Ovary (tissue), 3 donors: Measurements from ENCODE around the gene SBF2.

ENCODE experiments used
- EP300 ChIP-seq: sonication (generic); formaldehyde crosslinking; IDR thresholded peaks from one replicate; pipeline ENCODE4 v1.6.1; 2017; ENCODE audit warnings: antibody characterized with exemption
- POLR2A ChIP-seq: fragments of 450-650 bp; IDR thresholded peaks from one replicate; pipeline ENCODE4 v1.6.1; 2017; ENCODE audit warnings: antibody characterized with exemption, mild to moderate bottlenecking, moderate library complexity
- TF ChIP-seq, protein P1 (sequence below), 3 donors: fragments of 450-650 bp in 2 of 3; fragments of 200-600 bp in 1 of 3; IDR thresholded peaks; one replicate each; pipeline versions ENCODE4 v1.5.1 to v1.8.0; 2016 to 2022; ENCODE audit warnings: antibody characterized with exemption in 3 of 3, mild to moderate bottlenecking in 1 of 3
- donor health status: DM: no; HTN: no; CAD: no.

DNA sequence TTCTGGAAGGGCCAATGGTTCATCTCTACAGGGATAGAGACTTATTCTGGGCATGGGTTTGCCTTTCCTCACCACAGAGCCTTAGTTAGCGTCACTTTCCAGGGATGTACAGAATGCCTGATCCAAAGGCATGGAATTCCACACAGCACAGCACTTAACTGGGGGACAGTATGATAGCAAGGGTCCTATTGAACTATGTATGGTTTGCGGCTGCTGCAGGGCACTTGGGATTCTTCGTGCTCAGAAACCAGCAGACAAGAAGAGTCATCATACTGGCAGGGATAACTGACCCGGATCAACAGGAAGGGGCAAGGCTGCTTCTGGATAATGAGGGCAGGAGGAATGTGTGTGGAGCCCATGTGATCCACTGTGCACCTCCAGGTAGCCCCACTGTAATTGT, 524.4 kb downstream of the SBF2 start:
- TF ChIP-seq, protein P1, sequence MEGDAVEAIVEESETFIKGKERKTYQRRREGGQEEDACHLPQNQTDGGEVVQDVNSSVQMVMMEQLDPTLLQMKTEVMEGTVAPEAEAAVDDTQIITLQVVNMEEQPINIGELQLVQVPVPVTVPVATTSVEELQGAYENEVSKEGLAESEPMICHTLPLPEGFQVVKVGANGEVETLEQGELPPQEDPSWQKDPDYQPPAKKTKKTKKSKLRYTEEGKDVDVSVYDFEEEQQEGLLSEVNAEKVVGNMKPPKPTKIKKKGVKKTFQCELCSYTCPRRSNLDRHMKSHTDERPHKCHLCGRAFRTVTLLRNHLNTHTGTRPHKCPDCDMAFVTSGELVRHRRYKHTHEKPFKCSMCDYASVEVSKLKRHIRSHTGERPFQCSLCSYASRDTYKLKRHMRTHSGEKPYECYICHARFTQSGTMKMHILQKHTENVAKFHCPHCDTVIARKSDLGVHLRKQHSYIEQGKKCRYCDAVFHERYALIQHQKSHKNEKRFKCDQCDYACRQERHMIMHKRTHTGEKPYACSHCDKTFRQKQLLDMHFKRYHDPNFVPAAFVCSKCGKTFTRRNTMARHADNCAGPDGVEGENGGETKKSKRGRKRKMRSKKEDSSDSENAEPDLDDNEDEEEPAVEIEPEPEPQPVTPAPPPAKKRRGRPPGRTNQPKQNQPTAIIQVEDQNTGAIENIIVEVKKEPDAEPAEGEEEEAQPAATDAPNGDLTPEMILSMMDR (IDR thresholded peaks at IDR 0.05), result no peak
- TF ChIP-seq POLR2A, result no peak
- no peak for TF ChIP-seq EP300
